HEK293 (cell line): ENCODE measurements around the gene SCTR.
A peak's percentile ranks its signal among the peaks of the same experiment; 100 is the strongest.

ENCODE experiments used
- CTCF ChIA-PET: fragments of 350-600 bp; formaldehyde crosslinking; extraction: SDS; loops from one replicate; lab custom pipeline; 2021; ENCODE audit warnings: antibody characterized with exemption; lab: Yijun Ruan, JAX
- POLR2A ChIA-PET: fragments of 300-600 bp; formaldehyde crosslinking; extraction: SDS; loops from one replicate; lab custom pipeline; 2020; ENCODE audit warnings: antibody characterized with exemption, inconsistent platforms; lab: Yijun Ruan, JAX
- H3K27ac ChIP-seq: fragments of 200-500 bp; sonication (Bioruptor generic); 2 replicates; pipeline ENCODE4 v1.5.1; 2014; ENCODE audit warnings: low read depth, low read length, control low read depth, inconsistent platforms; ENCODE audit errors: extremely low read depth
- H3K36me3 ChIP-seq, 2 experiments: fragments of 200-500 bp in 1 of 2; sonication (Bioruptor generic) in 1 of 2; 1 replicate in 1 of 2; 2 replicates in 1 of 2; pipeline ENCODE4 v1.5.1; 2014 to 2017; ENCODE audit warnings: inconsistent platforms in 2 of 2, low read length in 2 of 2; ENCODE audit not compliant: control insufficient read depth in 2 of 2, insufficient read depth in 1 of 2
- H3K4me1 ChIP-seq: fragments of 200-500 bp; sonication (Bioruptor generic); 2 replicates; pipeline ENCODE4 v1.5.1; 2014; ENCODE audit warnings: mild to moderate bottlenecking, low read length, inconsistent platforms; ENCODE audit not compliant: control insufficient read depth, insufficient read depth
- H3K4me3 ChIP-seq: 2 replicates; pipeline ENCODE4 v1.5.1; 2011; ENCODE audit warnings: low read depth, mild to moderate bottlenecking, control low read depth, low read length, moderate library complexity
- H3K9me3 ChIP-seq: fragments of 200-500 bp; sonication (Bioruptor generic); 2 replicates; pipeline ENCODE4 v1.5.1; 2014; ENCODE audit warnings: low read depth, low read length, inconsistent platforms; ENCODE audit not compliant: control insufficient read depth, insufficient read depth
- BCL11A ChIP-seq: fragments of 450-650 bp; formaldehyde crosslinking; IDR thresholded peaks from 2 replicates; pipeline ENCODE4 v1.5.1; 2016; ENCODE audit warnings: low read depth, missing biosample characterization, missing genetic modification characterization
- ELK4 ChIP-seq: IDR thresholded peaks from 2 replicates; pipeline ENCODE4 v1.6.1; 2011; ENCODE audit warnings: mild to moderate bottlenecking, low read depth, low read length, borderline replicate concordance
- TRIM28 ChIP-seq: IDR thresholded peaks from 2 replicates; pipeline ENCODE4 v1.6.1; 2011; ENCODE audit warnings: low read length, control low read depth, borderline replicate concordance
- TSHZ1 ChIP-seq: fragments of 450-650 bp; formaldehyde crosslinking; IDR thresholded peaks from 2 replicates; pipeline ENCODE4 v1.5.1; 2016; ENCODE audit warnings: missing biosample characterization, missing genetic modification characterization, borderline replicate concordance
- WT1 ChIP-seq: fragments of 450-650 bp; formaldehyde crosslinking; IDR thresholded peaks from 2 replicates; pipeline ENCODE4 v1.5.1; 2016; ENCODE audit warnings: missing biosample characterization, missing genetic modification characterization
- ZBTB10 ChIP-seq: fragments of 450-650 bp; formaldehyde crosslinking; IDR thresholded peaks from 2 replicates; pipeline ENCODE4 v1.5.1; 2016; ENCODE audit warnings: missing biosample characterization, missing genetic modification characterization
- ZBTB17 ChIP-seq: fragments of 450-650 bp; formaldehyde crosslinking; IDR thresholded peaks from 2 replicates; pipeline ENCODE4 v1.5.1; 2016; ENCODE audit warnings: missing biosample characterization, missing genetic modification characterization
- ZBTB21 ChIP-seq: fragments of 450-650 bp; formaldehyde crosslinking; IDR thresholded peaks from 2 replicates; pipeline ENCODE4 v1.5.1; 2017; ENCODE audit warnings: missing biosample characterization, missing genetic modification characterization
- ZBTB26 ChIP-seq: fragments of 450-650 bp; formaldehyde crosslinking; optimal IDR thresholded peaks from 2 replicates; pipeline ENCODE3; 2016; ENCODE audit warnings: missing biosample characterization, mild to moderate bottlenecking, missing genetic modification characterization
- ZNF10 ChIP-seq: fragments of 450-650 bp; formaldehyde crosslinking; IDR thresholded peaks from 2 replicates; pipeline ENCODE4 v1.5.1; 2017; ENCODE audit warnings: missing biosample characterization, missing genetic modification characterization
- ZNF184 ChIP-seq: fragments of 450-650 bp; IDR thresholded peaks from 2 replicates; pipeline ENCODE4 v1.5.1; 2018; ENCODE audit warnings: missing biosample characterization, mild to moderate bottlenecking, missing genetic modification characterization
- ZNF214 ChIP-seq: fragments of 450-650 bp; formaldehyde crosslinking; IDR thresholded peaks from 2 replicates; pipeline ENCODE4 v1.5.1; 2017; ENCODE audit warnings: missing biosample characterization, mild to moderate bottlenecking, missing genetic modification characterization, borderline replicate concordance
- ZNF350 ChIP-seq: fragments of 450-650 bp; formaldehyde crosslinking; IDR thresholded peaks from 2 replicates; pipeline ENCODE4 v1.5.0; 2017; ENCODE audit warnings: missing biosample characterization, mild to moderate bottlenecking, missing genetic modification characterization
- ZNF423 ChIP-seq: fragments of 450-650 bp; formaldehyde crosslinking; IDR thresholded peaks from 2 replicates; pipeline ENCODE4 v1.5.1; 2016; ENCODE audit warnings: missing biosample characterization, missing genetic modification characterization
- ZNF560 ChIP-seq: fragments of 450-650 bp; formaldehyde crosslinking; IDR thresholded peaks from 2 replicates; pipeline ENCODE4 v1.5.1; 2017; ENCODE audit warnings: missing biosample characterization, missing genetic modification characterization, borderline replicate concordance
- ZNF626 ChIP-seq: fragments of 450-650 bp; sonication (Bioruptor Pico); formaldehyde crosslinking; IDR thresholded peaks from 2 replicates; pipeline ENCODE4 v1.5.1; 2018; ENCODE audit warnings: missing biosample characterization, missing genetic modification characterization, inconsistent platforms
- ZSCAN18 ChIP-seq: fragments of 450-650 bp; formaldehyde crosslinking; IDR thresholded peaks from 2 replicates; pipeline ENCODE4 v1.5.1; 2016; ENCODE audit warnings: missing biosample characterization, missing genetic modification characterization

Gene SCTR

GRCh38 chr2:119432851-119433522, 91.3 kb downstream of the SCTR start (continued):
- no peak for TF ChIP-seq ZBTB21
- no peak for TF ChIP-seq ELK4

- H3K9me3 ChIP-seq, result no peaks in the 10 kb centered on the region
- 0 out of 2 replicates have a peak, but pooled peaks cover 3% of the 10 kb centered on the region for H3K4me1 ChIP-seq
- peak overlapping the region; percentile 29 for H3K4me3 ChIP-seq
- POLR2A ChIA-PET, result interaction anchor here (0.6 to 1.1 kb wide), 2 partner anchors 8 to 821 kb away, joined by 3 to 4 read pairs; no protein-coding TSS in a partner anchor
- H3K36me3 ChIP-seq, result peaks cover 0 to 5% of the 10 kb centered on the region in 2 experiments; a peak in 1 of 3 replicates
- no peak overlapping the region; the same call in 1 of the 2 replicates for H3K27ac ChIP-seq
- no peak for TF ChIP-seq TRIM28
- no peak for TF ChIP-seq ZNF626
- TF ChIP-seq ZNF184 (tag by site-specific recombination), result no peak
- no peak for TF ChIP-seq ZNF350 (tag by site-specific recombination)
- 0 out of 2 replicates have a peak, but pooled peaks have one; percentile 3 for TF ChIP-seq ZBTB10 (tag by site-specific recombination)
- peak; percentile 4 for TF ChIP-seq ZBTB26
- TF ChIP-seq ZNF423 (tag by site-specific recombination), result 0 out of 2 replicates have a peak, but pooled peaks have one; percentile 17
- TF ChIP-seq ZBTB17, result no peak
- CTCF ChIA-PET, result interaction anchor here (1.5 to 2.1 kb wide), 2 partner anchors 24 to 44 kb away, joined by 3 to 6 read pairs; no protein-coding TSS in a partner anchor
These were observed 92.1 kb downstream of the SCTR start for GRCh38 chr2:119431976-119432850.

- no peaks in the 10 kb centered on the region for H3K36me3 ChIP-seq
- no peaks in the 10 kb centered on the region for H3K9me3 ChIP-seq
- ChIA-PET CTCF (interaction anchor here (1.5 to 2.1 kb wide), 2 partner anchors 23 to 45 kb away, joined by 3 to 6 read pairs; no protein-coding TSS in a partner anchor), POLR2A (interaction anchor here (0.6 to 1.1 kb wide), 2 partner anchors 9 to 822 kb away, joined by 3 to 4 read pairs; no protein-coding TSS in a partner anchor)
- peak within 1 kb of the TSS; percentile 65; the same call in 1 of the 2 replicates for H3K27ac ChIP-seq
- peak within 1 kb of the TSS; percentile 37 for H3K4me3 ChIP-seq
- 0 out of 2 replicates have a peak, but pooled peaks cover 3% of the 10 kb centered on the region for H3K4me1 ChIP-seq
- no peak for TF ChIP-seq ZSCAN18 (tag by site-specific recombination)
- no peak for TF ChIP-seq ZNF10
- no peak for TF ChIP-seq ZNF560 (tag by site-specific recombination)
- TF ChIP-seq TSHZ1 (tag by site-specific recombination), result peak; percentile 46; the same call in 1 of the 2 replicates
- peak; percentile 28; the same call in 1 of the 2 replicates for TF ChIP-seq BCL11A (tag by site-specific recombination)
- TF ChIP-seq WT1 (tag by site-specific recombination), result peak; percentile 92
- TF ChIP-seq ZNF423 (tag by site-specific recombination), result peak; percentile 98
- TF ChIP-seq ZNF214, result no peak
These were observed 92.9 kb downstream of the SCTR start, which contains the start of gene TMEM37 for GRCh38 chr2:119431155-119431975. Gene TMEM37 (plus strand): TSS chr2:119431854. CDS start chr2:119431904, 50 bp downstream.
